IPS-NIHi11 (cell line): ENCODE results near the gene STRADB.

Experiments used
- DNase-seq: peaks from one replicate; pipeline ENCODE4 v3.0.0; 2012; ENCODE audit warnings: mixed read lengths, low spot score

The STRADB gene

DNA sequence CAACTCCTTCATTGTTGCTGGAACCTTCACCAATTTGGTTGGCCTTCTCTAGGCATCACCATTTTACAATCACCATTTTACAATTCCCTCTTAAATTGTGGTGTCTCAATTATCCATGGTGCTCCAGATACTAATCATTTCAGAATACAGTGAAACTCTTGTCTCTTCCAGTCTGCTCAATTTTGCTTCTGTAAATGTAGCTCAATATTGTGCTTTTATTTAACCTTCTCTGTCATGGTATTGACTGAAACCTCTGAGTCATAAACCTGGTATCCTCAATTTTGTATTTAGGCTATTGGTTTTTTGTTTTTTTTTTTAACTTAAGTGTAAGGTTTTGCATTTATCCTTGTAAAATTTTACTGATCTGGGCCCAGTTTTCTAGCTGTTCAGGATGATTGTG, 16.1 kb downstream of the STRADB start:
- DNase-seq, result no peak

DNA sequence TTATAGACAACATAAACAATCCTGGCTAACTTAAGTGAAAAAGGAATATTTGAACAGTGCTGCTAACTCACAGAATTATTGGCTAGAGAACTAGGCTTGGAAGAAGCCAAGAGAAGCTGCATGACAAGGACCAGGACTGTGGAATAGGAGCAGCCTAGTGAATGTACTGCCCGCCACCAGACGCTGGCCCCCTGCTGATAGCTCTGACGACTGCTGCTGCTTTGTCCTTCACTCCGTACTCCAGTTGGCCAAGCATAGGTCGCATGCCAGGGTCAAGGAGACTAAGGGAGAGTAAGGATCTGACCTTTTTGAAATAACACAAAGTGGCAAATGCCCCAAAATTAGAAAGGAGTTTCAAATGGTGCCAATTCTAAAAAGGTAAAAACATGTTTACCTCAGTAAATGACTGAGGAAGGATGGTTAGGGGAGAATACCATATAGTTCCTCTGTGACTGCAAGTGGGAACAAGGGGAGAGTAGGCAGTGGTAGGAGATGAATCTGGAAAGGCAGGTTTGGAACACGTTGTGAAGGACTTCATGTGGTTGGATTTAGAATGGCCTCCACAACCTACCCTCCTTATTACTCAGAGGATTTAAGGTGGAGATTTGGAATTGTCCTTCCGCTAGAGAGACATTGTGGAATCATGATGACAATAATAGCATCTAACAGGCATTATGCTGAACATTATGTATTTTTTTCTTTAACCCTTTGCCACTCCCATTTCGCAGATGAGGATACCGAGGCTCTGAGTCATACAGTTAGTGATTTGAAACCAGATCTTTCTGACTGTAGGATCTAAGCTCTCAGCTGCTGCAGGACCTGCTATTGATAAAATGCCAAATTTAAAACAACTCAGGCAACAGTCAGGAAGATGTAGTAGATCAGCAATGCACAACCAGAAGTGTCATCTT, 19.5 kb downstream of the STRADB start:
- peak; percentile 65 for DNase-seq

DNA sequence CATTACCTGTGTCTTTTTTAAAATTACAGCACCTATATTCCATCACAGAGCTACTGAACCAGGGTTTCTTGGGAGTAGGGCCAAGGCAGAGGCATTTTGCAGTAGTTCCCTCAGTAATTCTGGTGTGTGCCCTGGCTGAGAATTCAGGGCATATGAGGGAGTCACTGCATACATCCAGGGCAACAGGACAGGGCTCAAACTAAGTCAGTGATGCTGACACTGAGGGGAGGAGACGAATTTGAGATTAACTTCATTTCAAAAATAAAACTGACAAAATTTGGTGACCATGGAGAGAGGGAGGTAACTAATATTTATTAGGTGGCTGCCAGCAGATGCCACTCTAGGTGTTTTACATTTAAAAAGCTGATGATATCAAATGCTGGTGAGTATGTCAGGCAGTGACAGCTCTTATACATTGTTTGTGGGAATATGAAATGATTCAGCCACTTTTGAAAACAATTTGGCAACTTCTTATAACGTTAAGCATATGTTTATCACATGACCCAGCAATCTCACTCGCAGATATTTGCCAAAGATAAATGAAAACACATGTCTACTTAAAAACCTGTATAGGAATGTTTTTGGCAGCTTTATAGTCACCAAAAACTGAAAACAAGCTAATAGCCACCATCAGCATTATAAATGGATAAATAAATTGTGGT, 20.3 kb downstream of the STRADB start:
- DNase-seq, result no peak

DNA sequence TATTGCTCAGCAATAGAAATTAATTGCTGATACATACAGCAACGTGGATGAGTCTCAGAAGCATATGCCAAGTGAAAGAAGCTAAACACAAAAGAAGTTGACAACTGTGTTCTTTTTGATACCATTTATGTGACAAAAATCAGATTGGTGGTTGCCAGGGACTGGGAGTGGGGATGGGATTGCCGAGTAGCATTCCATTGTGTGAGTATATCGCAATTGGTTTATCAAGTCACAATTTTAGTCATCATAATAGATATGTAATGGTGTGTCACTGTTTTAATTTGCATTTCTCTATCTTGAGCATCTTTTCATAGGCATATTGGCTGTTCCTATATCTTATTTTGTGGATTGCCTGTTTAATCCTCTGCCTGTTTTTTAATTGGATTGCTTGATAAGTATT, 20.9 kb downstream of the STRADB start:
- DNase-seq, result no peak

DNA sequence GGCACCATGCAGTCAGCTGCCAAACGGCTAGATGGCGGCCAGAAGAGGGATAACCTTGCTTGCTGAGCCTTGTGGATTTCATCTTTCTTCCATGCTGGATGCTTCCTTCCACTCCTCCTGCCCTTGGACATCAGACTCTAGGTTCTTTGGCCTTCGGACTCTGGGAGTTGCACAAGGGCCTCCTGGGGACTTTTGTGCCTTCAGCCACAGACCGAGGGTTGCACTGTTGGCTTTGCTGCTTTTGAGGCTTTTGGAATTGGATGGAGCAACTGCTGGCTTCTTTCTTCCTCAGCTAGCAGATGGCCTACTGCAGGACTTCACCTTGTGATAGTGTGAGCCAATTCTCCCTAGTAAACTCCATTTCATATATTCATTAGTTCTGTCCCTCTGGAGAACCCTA, 31.0 kb downstream of the STRADB start:
- no peak for DNase-seq

DNA sequence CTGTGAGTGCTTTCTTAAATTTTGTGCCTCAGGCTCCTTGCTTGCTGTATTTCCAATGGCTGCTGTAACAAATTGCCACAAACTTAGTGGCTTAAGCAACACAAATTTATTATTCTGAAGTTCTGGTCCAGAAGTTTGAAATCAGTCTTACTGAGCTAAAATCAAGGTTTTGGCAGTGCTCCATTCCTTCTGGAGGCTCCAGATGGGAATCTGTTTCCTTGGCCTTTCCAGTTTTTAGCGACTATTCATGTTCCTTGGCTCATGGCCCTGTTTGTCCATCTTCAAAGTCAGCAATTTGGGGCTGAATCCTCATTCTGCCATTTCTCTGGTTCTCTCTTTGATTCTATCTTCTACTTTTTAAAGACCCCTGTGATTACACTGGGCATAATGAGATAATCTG, 31.8 kb downstream of the STRADB start:
- no peak for DNase-seq

DNA sequence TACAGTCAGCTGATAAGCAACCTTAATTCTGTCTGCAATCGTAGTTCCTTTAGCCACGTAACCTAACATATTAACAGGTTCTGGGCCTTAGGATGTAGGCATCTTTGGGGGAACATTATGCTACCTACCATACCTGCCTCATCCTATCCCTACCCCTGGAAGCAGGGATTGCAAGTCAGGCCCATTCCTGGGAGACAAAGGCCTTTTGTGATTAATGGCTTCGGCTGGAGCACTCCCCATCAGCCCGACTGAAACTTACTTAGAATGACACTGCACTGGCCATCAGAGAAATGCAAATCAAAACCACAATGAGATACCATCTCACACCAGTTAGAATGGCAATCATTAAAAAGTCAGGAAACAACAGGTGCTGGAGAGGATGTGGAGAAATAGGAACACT, 32.2 kb downstream of the STRADB start:
- peak; percentile 15 for DNase-seq

DNA sequence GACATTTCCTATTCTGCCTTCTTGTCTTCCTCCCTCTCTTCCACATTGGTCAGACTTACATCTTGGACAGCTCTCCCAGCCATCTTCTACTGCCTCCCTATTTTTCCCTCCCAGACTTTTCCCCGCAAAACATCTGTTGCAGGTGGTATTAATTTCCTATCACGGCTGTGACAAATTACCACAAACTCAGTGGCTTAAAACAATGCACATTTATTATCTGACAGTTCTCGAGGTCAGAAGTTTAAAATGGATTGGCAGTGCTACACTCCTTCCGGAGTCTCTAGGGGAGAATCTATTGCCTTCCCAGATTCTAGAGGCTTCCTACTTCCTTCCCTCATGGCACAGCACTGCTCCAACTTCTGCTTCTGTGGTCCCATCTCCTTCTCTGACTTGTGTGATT, 33.3 kb downstream of the STRADB start:
- no peak for DNase-seq

DNA sequence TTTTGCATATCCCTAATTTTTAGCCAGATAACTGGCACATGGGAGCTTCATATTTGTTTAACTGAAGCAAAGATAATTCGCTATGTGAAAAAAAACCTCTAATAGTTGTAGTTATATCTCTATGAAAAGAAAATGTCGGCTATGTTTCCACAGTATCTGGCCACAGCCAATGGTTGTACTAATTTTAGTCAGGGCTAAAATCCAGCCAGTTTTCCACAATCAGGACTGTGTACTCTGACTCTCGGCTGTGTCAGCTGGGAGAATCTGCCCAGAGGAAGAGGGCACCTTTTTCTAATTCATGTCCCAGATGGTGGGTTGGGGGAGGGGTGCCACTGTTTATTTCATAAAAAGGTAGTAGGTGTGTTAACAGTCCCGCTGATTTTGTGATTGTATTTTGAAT, 38.8 kb downstream of the STRADB start:
- no peak for DNase-seq

DNA sequence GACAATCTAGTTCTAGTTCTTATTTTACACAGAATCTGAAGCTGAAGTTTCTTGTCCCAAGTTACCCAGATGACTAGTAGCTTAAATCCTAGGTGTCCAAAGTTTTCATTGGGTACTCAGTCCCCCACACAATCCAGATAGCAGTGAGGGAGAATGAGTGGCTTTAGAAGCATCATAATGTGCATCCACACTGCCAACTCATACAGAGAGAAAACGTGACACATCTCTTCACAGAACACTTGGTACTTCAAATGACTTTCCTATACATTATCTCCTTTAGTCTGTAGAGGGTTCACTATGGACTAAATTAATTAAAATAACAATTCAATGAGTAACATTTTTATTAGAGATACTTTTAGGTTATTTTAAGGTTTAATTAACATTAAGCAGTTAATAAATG, 45.2 kb downstream of the STRADB start:
- DNase-seq, result no peak

DNA sequence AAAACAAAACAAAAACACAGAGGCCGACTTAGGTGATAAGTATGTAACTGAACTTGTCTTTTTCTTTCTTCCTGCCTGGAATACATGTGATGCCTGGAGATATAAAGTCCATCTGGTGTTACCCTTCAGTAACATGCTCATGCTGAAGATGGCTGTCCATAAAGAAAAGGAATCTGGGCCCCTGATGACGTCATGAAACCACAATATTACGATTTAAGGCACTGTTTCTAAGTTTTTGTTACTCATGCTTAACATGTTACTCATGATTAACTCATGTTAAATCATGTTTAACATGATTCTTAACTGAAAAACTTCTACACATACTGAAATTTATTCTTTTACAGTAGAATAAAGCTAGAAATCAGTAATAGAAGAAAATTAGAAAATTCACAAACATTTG, 49.0 kb downstream of the STRADB start:
- DNase-seq, result no peak

DNA sequence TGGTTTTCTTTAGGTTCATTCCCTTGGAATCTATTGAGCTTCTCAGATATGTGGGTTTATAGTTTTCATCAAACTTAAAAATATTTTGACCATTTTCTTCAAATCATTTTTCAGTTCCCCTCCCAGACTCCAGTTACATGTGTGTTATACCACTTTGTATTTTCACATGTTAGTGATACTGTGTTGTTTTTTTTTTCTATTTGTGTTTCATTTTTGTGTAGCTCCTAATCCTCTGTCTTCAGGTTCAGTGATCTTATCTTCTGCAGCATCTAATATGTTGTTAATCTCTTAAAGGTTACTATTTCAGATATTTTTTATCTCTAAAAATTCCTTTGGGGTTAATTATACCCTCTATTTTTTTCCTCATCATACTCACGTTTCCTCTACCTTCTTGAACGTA, 51.2 kb downstream of the STRADB start:
- no peak for DNase-seq

DNA sequence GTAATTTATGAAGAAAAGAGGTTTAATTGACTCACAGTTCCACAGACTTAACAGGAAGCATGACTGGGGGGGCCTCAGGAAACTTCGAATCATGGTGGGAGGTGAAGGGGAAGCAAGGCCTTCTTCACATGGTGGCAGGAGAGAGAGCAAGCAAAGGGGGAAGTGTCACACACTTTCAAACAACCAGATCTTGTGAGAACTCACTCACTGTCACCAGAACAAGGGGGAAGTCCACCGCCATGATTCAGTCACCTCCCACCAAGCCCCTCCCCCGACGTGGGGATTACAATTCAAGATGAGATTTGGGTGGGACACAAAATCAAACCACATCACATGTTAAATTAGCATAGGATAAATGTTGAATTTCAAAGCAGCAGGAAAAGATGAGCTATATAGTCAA, 56.2 kb downstream of the STRADB start:
- no peak for DNase-seq

DNA sequence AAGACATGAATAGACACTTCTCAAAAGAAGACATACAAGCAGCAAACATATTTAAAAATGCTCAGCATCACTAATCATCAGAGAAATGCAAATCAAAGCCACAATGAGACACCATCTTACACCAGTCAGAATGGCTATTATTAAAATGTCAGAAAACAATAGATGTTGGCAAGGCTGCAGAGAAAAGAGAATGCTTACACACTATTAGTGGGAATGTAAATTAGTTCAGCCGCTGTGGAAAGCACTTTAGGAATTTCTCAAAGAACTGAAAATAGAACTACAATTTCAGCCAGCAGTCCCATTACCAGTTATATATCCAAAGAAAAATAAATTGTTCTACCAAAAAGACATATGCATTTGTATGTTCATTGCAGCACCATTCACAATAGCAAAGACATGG, 61.7 kb downstream of the STRADB start:
- DNase-seq, result no peak

DNA sequence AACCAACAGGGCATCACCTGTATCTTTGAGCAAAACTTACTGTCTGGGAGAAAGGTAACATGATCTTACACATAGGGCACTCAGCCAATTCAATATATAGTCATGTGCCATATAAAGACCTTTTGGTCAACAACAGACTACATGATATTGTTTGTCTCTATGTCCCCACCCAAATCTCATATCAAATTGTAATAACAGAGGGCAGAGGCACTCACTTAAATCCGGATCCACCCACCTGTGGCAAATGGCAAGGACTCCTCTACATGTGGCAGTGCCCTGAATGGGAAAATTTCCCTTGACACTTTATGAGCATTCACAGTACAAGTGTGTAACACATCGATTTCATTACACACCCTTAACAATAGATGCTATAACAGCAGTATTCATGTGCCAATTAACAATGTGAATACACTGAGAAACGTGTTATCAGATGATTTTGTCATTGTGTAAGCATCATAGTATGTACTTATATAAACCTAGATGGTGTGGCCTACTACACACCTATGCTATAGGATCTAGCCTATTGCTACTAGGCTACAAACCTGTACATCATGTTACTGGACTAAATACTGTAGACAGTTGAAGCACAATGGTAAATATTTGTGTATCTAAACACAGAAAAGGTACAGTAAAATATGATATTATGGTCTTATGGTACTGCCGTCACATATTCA, 64.2 kb downstream of the STRADB start:
- DNase-seq, result no peak

DNA sequence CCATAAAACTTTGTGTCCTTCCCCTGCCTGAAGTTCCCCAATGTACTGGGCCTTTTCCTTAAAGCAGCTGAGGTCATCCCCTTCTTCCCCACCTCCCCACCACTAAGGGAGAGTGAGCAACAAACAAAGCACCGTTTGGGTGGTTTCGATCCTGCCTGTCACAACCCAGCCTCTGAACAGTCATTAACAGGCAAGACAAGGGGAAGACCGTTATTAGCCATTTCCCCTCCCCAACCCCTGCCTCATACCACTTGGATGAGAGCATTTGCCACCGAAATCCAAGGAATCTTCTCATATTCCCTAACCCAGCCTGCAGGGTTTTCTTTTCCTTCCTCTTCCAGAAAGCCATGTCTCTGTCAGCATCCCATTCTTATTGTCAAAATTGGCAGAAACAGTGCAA, 65.6 kb downstream of the STRADB start:
- DNase-seq, result no peak

DNA sequence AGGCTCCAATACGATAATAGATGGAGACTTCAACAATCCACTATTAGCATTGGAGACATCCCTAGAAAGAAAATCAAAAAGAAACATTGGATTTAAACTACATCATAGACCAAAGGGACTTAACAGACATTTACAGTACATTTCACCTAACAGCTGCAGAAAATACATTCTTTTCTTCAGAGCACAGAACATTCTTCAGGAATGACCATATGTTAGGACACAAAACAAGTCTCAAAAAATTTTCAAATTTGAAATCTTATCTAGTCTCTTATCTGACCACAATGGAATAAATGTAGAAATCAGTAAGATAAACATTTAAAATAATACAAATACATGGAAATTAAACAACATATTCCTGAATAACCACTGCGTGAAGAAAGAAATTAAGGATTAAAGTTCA, 68.7 kb downstream of the STRADB start:
- no peak for DNase-seq

DNA sequence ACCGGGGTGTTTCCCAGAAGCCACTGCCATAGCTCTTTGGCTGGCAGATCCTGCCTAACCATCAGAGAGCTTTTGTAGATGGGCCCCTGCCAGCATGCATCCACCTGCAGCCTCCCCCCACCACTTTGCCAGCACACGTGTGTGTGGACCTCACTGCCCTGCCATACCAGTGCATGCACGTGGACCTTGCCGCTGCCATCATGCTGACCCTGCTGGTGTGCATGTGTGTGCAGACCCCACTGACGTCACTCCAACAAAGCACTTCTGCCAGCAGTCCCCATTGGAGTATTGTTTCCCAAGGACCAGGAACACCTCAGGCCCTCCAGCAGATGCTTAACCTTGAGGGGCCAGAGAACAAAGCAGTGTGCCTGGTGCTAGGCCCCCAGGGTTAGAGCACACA, 71.4 kb downstream of the STRADB start:
- DNase-seq, result no peak

DNA sequence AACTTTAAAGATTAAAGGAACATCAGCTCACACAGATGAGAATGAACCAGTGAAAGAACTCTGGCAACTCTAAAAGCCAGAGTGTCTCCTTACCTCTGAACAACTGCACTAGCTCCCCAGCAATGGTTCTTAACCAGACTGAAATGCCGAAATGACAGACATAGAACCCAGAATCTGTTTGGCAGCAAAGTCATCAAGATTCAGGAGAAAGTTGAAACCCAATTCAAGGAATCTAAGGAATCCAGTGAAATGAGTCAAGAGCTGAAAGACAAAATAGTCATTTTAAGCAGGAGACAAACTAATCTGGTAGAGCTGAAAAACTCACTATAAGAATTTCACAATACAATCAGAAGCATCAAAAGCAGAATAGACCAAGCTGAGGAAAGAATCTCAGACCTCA, 72.0 kb downstream of the STRADB start:
- no peak for DNase-seq
